DOHH2 (cell line): ENCODE data around the gene MDP1.
"Not testable (repeated sequence)": the region's sequence is repeated elsewhere in the genome, so short reads cannot be mapped to it uniquely, and the experiment has no call there.

Source experiments
- H3F3A ChIP-seq: fragments of 200-600 bp; sonication (generic), shearing (Covaris generic); 2 replicates; pipeline ENCODE4 v1.6.0; 2016; ENCODE audit warnings: antibody characterized with exemption, mild to moderate bottlenecking; ENCODE audit not compliant: control insufficient read depth, insufficient read depth
- H3K27ac ChIP-seq: fragments of 200-600 bp; sonication (generic); 2 replicates; pipeline ENCODE4 v1.5.1; 2014; ENCODE audit warnings: low read depth, mild to moderate bottlenecking, low read length, moderate library complexity
- H3K27me3 ChIP-seq: fragments of 200-600 bp; sonication (generic); 2 replicates; pipeline ENCODE4 v1.6.1; 2014; ENCODE audit warnings: mild to moderate bottlenecking, low read length, mixed read lengths; ENCODE audit not compliant: control insufficient read depth
- H3K36me3 ChIP-seq: fragments of 200-600 bp; sonication (generic); 2 replicates; pipeline ENCODE4 v1.6.1; 2014; ENCODE audit warnings: mild to moderate bottlenecking, low read length, moderate library complexity, mixed read lengths; ENCODE audit not compliant: control insufficient read depth
- H3K4me1 ChIP-seq: fragments of 200-600 bp; sonication (generic); 2 replicates; pipeline ENCODE4 v1.6.1; 2014; ENCODE audit warnings: mild to moderate bottlenecking, low read length, mixed read lengths; ENCODE audit not compliant: control insufficient read depth
- H3K4me2 ChIP-seq: fragments of 200-600 bp; sonication (generic); 2 replicates; pipeline ENCODE4 v1.6.0; 2014; ENCODE audit warnings: mild to moderate bottlenecking, low read length, moderate library complexity
- H3K4me3 ChIP-seq: fragments of 200-600 bp; sonication (generic); 2 replicates; pipeline ENCODE4 v1.5.1; 2014; ENCODE audit warnings: mild to moderate bottlenecking, low read length, mixed read lengths
- H3K79me2 ChIP-seq: fragments of 200-600 bp; sonication (generic); 2 replicates; pipeline ENCODE4 v1.6.1; 2014; ENCODE audit warnings: mild to moderate bottlenecking, low read length, mixed read lengths; ENCODE audit not compliant: control insufficient read depth
- H3K9me2 ChIP-seq: fragments of 200-600 bp; sonication (generic); replicated peaks from 2 replicates; pipeline ENCODE4 v1.6.1; 2014; ENCODE audit warnings: mild to moderate bottlenecking, low read length, mixed read lengths; ENCODE audit not compliant: control insufficient read depth
- H3K9me3 ChIP-seq: fragments of 200-600 bp; sonication (generic); 2 replicates; pipeline ENCODE4 v1.6.1; 2014; ENCODE audit warnings: antibody characterized with exemption, low read length, mixed read lengths; ENCODE audit not compliant: control insufficient read depth, insufficient read depth
- H4K20me1 ChIP-seq: fragments of 200-600 bp; sonication (generic); 2 replicates; pipeline ENCODE4 v1.6.0; 2014; ENCODE audit warnings: low read depth, mild to moderate bottlenecking, antibody characterized with exemption, low read length, moderate library complexity; ENCODE audit not compliant: control insufficient read depth, insufficient read depth
- EZH2phosphoT487 ChIP-seq: fragments of 200-600 bp; sonication (generic); IDR thresholded peaks from 2 replicates; pipeline ENCODE4 v1.6.1; 2017; ENCODE audit warnings: borderline replicate concordance, mild to moderate bottlenecking, antibody characterized with exemption, low read length, moderate library complexity, mixed read lengths
- TF ChIP-seq, protein P1 (sequence below): fragments of 200-600 bp; sonication (generic); IDR thresholded peaks from one replicate; pipeline ENCODE4 v1.5.1; 2014; ENCODE audit warnings: antibody characterized with exemption, mild to moderate bottlenecking, low read depth, low read length; ENCODE audit not compliant: poor library complexity, severe bottlenecking

Gene MDP1

DNA sequence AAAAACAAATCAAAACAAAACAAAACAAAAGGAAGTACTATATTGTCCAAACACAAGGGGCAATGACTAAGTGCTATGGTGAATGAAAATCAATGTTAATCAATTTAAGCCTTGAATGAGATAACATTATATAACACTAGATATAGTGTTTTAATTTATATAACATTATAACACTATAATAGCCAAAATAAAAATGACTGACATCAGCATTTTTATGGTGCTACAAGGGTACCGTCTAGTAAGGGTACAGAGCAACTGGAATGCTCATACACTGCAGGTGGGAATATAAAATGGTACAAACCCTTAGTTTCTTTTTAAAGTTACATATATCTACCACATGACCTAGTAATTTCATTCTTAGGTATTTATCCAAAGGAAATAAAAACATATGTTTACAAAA, 10.6 kb upstream of the MDP1 start:
- peaks cover 83% of the 10 kb centered on the region for H3K79me2 ChIP-seq
- H4K20me1 ChIP-seq = peaks cover 7% of the 10 kb centered on the region
- no peak overlapping the region for H3K4me3 ChIP-seq
- no peak overlapping the region for H3K4me2 ChIP-seq
- TF ChIP-seq EZH2phosphoT487 = no peak
- TF ChIP-seq, protein P1, sequence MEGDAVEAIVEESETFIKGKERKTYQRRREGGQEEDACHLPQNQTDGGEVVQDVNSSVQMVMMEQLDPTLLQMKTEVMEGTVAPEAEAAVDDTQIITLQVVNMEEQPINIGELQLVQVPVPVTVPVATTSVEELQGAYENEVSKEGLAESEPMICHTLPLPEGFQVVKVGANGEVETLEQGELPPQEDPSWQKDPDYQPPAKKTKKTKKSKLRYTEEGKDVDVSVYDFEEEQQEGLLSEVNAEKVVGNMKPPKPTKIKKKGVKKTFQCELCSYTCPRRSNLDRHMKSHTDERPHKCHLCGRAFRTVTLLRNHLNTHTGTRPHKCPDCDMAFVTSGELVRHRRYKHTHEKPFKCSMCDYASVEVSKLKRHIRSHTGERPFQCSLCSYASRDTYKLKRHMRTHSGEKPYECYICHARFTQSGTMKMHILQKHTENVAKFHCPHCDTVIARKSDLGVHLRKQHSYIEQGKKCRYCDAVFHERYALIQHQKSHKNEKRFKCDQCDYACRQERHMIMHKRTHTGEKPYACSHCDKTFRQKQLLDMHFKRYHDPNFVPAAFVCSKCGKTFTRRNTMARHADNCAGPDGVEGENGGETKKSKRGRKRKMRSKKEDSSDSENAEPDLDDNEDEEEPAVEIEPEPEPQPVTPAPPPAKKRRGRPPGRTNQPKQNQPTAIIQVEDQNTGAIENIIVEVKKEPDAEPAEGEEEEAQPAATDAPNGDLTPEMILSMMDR = no peak
- peaks cover 8% of the 10 kb centered on the region; the same call in 1 of the 2 replicates for H3F3A ChIP-seq
- no peaks in the 10 kb centered on the region for H3K9me2 ChIP-seq
- no peaks in the 10 kb centered on the region for H3K27me3 ChIP-seq
- H3K27ac ChIP-seq = no peak overlapping the region
- peaks cover 8% of the 10 kb centered on the region for H3K4me1 ChIP-seq
- no peaks in the 10 kb centered on the region for H3K9me3 ChIP-seq
- peaks cover 31% of the 10 kb centered on the region for H3K36me3 ChIP-seq

DNA sequence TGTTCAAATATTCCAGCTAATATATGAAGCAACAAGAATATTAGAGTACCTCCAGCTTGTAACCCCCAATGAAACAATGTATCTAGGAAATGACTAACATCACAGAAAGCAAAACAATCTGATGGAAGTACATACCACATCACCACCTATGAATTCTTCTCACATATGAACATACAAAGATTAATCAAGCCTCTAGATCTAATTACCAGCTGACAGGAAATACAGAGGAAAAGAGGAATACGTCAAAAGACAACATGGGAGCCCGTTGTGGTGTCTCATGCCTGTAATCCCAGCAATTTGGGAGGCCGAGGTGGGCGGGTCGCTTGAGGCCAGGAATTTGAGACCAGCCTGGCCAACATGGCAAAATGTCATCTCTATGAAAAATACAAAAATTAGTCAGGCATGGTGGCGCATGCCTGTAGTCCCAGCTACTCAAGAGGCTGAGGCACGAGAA, 8.8 kb upstream of the MDP1 start:
- Histone ChIP-seq H3K9me3 (no peaks in the 10 kb centered on the region), H3K36me3 (peaks cover 30% of the 10 kb centered on the region), H4K20me1 (peaks cover 7% of the 10 kb centered on the region), H3F3A (peaks cover 8% of the 10 kb centered on the region; the same call in 1 of the 2 replicates), H3K4me2 (no peak overlapping the region), H3K4me3 (no peak overlapping the region), H3K27ac (no peak overlapping the region), H3K4me1 (no peaks in the 10 kb centered on the region), H3K9me2 (no peaks in the 10 kb centered on the region), H3K79me2 (peaks cover 83% of the 10 kb centered on the region), H3K27me3 (no peaks in the 10 kb centered on the region)
- TF ChIP-seq EZH2phosphoT487 = no peak
- TF ChIP-seq, protein P1 = no peak

DNA sequence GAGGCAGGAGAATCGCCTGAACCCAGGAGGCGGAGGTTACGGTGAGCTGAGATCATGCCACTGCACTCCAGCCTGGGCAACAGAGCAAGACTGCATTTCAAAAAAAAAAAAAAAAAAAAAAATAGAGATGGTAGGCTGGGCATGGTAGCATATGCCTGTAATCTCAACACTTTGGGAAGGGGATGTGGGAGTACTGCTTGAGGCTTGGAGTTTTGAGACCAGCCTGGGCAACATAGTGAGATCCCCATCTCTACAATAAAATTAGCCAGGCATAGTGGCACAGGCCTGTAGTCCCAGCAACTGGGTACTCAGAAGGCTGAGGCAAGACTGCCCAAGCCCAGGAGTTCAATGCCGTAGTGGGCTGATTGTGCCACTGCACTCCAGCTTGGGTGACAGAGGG, 7.1 kb upstream of the MDP1 start:
- peaks cover 69% of the 10 kb centered on the region for H3K79me2 ChIP-seq
- H3F3A ChIP-seq, H3K27me3 ChIP-seq: not testable (repeated sequence)

DNA sequence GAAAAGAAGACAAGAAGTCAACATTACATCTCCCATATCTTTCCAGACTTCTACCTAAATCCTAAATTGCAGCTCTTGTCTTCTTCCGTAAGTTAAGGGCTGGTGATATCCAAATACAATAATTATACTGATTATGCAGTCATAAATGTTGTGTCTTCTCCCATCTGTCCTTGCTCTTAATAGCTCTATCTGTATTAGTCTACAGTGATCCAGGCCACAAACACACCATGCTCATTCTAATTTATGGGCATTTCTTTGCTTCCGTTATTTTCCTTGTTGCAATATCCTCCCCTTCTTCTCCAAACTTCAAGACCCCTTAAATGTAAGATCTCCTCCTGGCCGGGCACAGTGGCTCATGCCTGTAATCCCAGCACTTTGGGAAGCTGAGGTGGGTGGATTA, 3.7 kb upstream of the MDP1 start:
- H3F3A ChIP-seq = peaks cover 17% of the 10 kb centered on the region
- no peaks in the 10 kb centered on the region for H3K9me3 ChIP-seq
- peaks cover 11% of the 10 kb centered on the region for H3K4me1 ChIP-seq
- H3K79me2 ChIP-seq = peaks cover 49% of the 10 kb centered on the region
- H4K20me1 ChIP-seq = no peaks in the 10 kb centered on the region
- peaks cover 14% of the 10 kb centered on the region for H3K36me3 ChIP-seq
- no peak overlapping the region for H3K27ac ChIP-seq
- H3K9me2 ChIP-seq = no peaks in the 10 kb centered on the region
- H3K27me3 ChIP-seq = no peaks in the 10 kb centered on the region
- no peak for TF ChIP-seq EZH2phosphoT487
- TF ChIP-seq, protein P1 = no peak
- no peak overlapping the region for H3K4me2 ChIP-seq
- no peak overlapping the region for H3K4me3 ChIP-seq

More for the DNA sequence above, 7.1 kb upstream of the MDP1 start:
- not testable (repeated sequence) for H3K4me1 ChIP-seq, H3K9me3 ChIP-seq, H4K20me1 ChIP-seq, H3K4me2 ChIP-seq, H3K27ac ChIP-seq, H3K4me3 ChIP-seq, H3K9me2 ChIP-seq
- peaks cover 22% of the 10 kb centered on the region for H3K36me3 ChIP-seq
